IMR-90 (cell line): ENCODE results near the gene CCNL2. TPM values are rescaled to one million over a fixed set of nuclear protein-coding genes. Genes with fewer than 3 reads are reported as not detected.

Experiments used
- ATAC-seq: fragments of 200-7000 bp; cut with Tn5 transposase; 2 replicates; pipeline ENCODE4 v1.9.1; 2020; ENCODE audit warnings: low read depth, mild to moderate bottlenecking, moderate library complexity
- BruUV-seq: library from RNA; stranded (reverse); fragments of 400-500 nt; replicated peaks from 2 replicates; lab custom pipeline; 2021; lab: Mats Ljungman, UMichigan
- CTCF ChIA-PET: fragments of 300-600 bp; formaldehyde crosslinking; extraction: SDS; loops from one replicate; lab custom pipeline; 2021; ENCODE audit warnings: antibody characterized with exemption; lab: Yijun Ruan, JAX
- POLR2A ChIA-PET: fragments of 300-600 bp; sonication (Branson Sonifier 250); formaldehyde crosslinking; loops from one replicate; lab custom pipeline; 2022; ENCODE audit warnings: antibody characterized with exemption; ENCODE audit not compliant: unreplicated experiment; lab: Charles Lee
- DNase-seq: peaks from one replicate; pipeline ENCODE4 v3.0.0; 2013
- H2AFZ ChIP-seq: replicated peaks from 2 replicates; pipeline ENCODE3; 2013; ENCODE audit warnings: low read length, mild to moderate bottlenecking; ENCODE audit not compliant: poor library complexity
- H2AK5ac ChIP-seq: 2 replicates; pipeline ENCODE4 v1.6.1; 2013; ENCODE audit warnings: low read depth, low read length, inconsistent platforms
- H2AK9ac ChIP-seq: replicated peaks from 2 replicates; pipeline ENCODE3; 2013; ENCODE audit warnings: mild to moderate bottlenecking, low read depth, low read length, moderate library complexity; ENCODE audit not compliant: poor library complexity
- H2BK120ac ChIP-seq: 2 replicates; pipeline ENCODE4 v1.6.1; 2013; ENCODE audit warnings: low read depth, low read length, inconsistent platforms
- H2BK15ac ChIP-seq: 3 replicates; pipeline ENCODE4 v1.6.1; 2013; ENCODE audit warnings: low read depth, low read length, inconsistent platforms
- H2BK20ac ChIP-seq: 2 replicates; pipeline ENCODE4 v1.6.1; 2013; ENCODE audit warnings: low read depth, mild to moderate bottlenecking, inconsistent platforms, low read length, moderate library complexity
- H2BK5ac ChIP-seq: 2 replicates; pipeline ENCODE4 v1.6.1; 2013; ENCODE audit warnings: mild to moderate bottlenecking, low read depth, low read length, inconsistent platforms; ENCODE audit not compliant: poor library complexity, severe bottlenecking
- H3K14ac ChIP-seq: replicated peaks from 2 replicates; pipeline ENCODE4 v1.6.1; 2013; ENCODE audit warnings: low read depth, low read length, inconsistent platforms
- H3K18ac ChIP-seq: 2 replicates; pipeline ENCODE4 v1.6.1; 2013; ENCODE audit warnings: low read depth, low read length, control low read depth
- H3K23ac ChIP-seq: 2 replicates; pipeline ENCODE4 v1.6.1; 2013; ENCODE audit warnings: low read depth, low read length, inconsistent platforms
- H3K27ac ChIP-seq: 2 replicates; pipeline ENCODE4 v1.5.1; 2013; ENCODE audit warnings: mild to moderate bottlenecking, control low read depth, low read length; ENCODE audit not compliant: insufficient read depth
- H3K27me3 ChIP-seq: 2 replicates; pipeline ENCODE4 v1.6.1; 2013; ENCODE audit warnings: low read length; ENCODE audit not compliant: control insufficient read depth, insufficient read depth
- H3K36me3 ChIP-seq: 2 replicates; pipeline ENCODE4 v1.6.1; 2013; ENCODE audit warnings: low read length, mixed read lengths; ENCODE audit not compliant: control insufficient read depth, insufficient read depth
- H3K4ac ChIP-seq: 2 replicates; pipeline ENCODE4 v1.6.1; 2013; ENCODE audit warnings: low read depth, low read length, inconsistent platforms
- H3K4me1 ChIP-seq: 2 replicates; pipeline ENCODE4 v1.6.1; 2013; ENCODE audit warnings: low read length, mixed read lengths; ENCODE audit not compliant: control insufficient read depth, insufficient read depth
- H3K4me2 ChIP-seq: 2 replicates; pipeline ENCODE4 v1.6.1; 2013; ENCODE audit warnings: low read depth, mild to moderate bottlenecking, control low read depth, low read length, moderate library complexity
- H3K4me3 ChIP-seq: 2 replicates; pipeline ENCODE4 v1.5.1; 2013; ENCODE audit warnings: low read depth, mild to moderate bottlenecking, control low read depth, low read length, moderate library complexity; ENCODE audit not compliant: insufficient read depth
- H3K56ac ChIP-seq: 2 replicates; pipeline ENCODE4 v1.6.1; 2013; ENCODE audit warnings: low read length, inconsistent platforms; ENCODE audit not compliant: insufficient read depth; ENCODE audit errors: extremely low read depth
- H3K79me1 ChIP-seq, 2 experiments: 2 replicates each; pipeline ENCODE4 v1.6.1; 2013; ENCODE audit warnings: low read length in 2 of 2, inconsistent platforms in 1 of 2, low read depth in 1 of 2
- H3K9ac ChIP-seq: 2 replicates; pipeline ENCODE4 v1.6.1; 2013; ENCODE audit warnings: low read depth, low read length, control low read depth
- H3K9me1 ChIP-seq: 2 replicates; pipeline ENCODE4 v1.6.1; 2013; ENCODE audit warnings: low read length, inconsistent platforms; ENCODE audit not compliant: insufficient read depth
- H3K9me3 ChIP-seq: 2 replicates; pipeline ENCODE4 v1.6.1; 2013; ENCODE audit warnings: low read length; ENCODE audit not compliant: control insufficient read depth, insufficient read depth
- H4K20me1 ChIP-seq: 2 replicates; pipeline ENCODE4 v1.6.1; 2013; ENCODE audit warnings: low read length, inconsistent platforms; ENCODE audit not compliant: insufficient read depth
- H4K5ac ChIP-seq: 2 replicates; pipeline ENCODE4 v1.6.1; 2013; ENCODE audit warnings: mild to moderate bottlenecking, low read depth, low read length, control low read depth
- H4K8ac ChIP-seq, 2 experiments: 2 replicates each; pipeline ENCODE4 v1.6.1; 2013; ENCODE audit warnings: low read depth in 2 of 2, low read length in 2 of 2, control low read depth in 1 of 2, inconsistent platforms in 1 of 2
- H4K91ac ChIP-seq: 2 replicates; pipeline ENCODE4 v1.6.1; 2013; ENCODE audit warnings: low read depth, low read length, inconsistent platforms; ENCODE audit not compliant: insufficient read depth
- BHLHE40 ChIP-seq: fragments of 150-350 bp; IDR thresholded peaks from 2 replicates; pipeline ENCODE4 v1.6.1; 2016; ENCODE audit warnings: mild to moderate bottlenecking, low read depth, low read length
- CEBPB ChIP-seq: IDR thresholded peaks from 2 replicates; pipeline ENCODE4 v1.6.1; 2012; ENCODE audit warnings: low read depth, low read length, improper control_type of control experiment
- MAFK ChIP-seq: IDR thresholded peaks from 2 replicates; pipeline ENCODE4 v1.6.1; 2012; ENCODE audit warnings: low read depth, low read length, improper control_type of control experiment
- MXI1 ChIP-seq: IDR thresholded peaks from 2 replicates; pipeline ENCODE4 v1.6.1; 2012; ENCODE audit warnings: low read depth, mild to moderate bottlenecking, low read length, moderate library complexity, borderline replicate concordance
- POLR2A ChIP-seq: IDR thresholded peaks from 2 replicates; pipeline ENCODE4 v1.6.1; 2012; ENCODE audit warnings: mild to moderate bottlenecking, low read depth, low read length
- RCOR1 ChIP-seq: IDR thresholded peaks from 2 replicates; pipeline ENCODE4 v1.6.1; 2012; ENCODE audit warnings: mild to moderate bottlenecking, low read length, improper control_type of control experiment; ENCODE audit not compliant: insufficient replicate concordance
- SMC3 ChIP-seq: fragments of 150-350 bp; IDR thresholded peaks from 2 replicates; pipeline ENCODE4 v1.6.1; 2016; ENCODE audit warnings: low read depth, mild to moderate bottlenecking, antibody characterized with exemption, low read length, moderate library complexity
- WGBS, 2 experiments: methylation state at CpG; one replicate each; pipeline versions ENCODE4 v1.1.5 to v1.1.7; 2013; ENCODE audit warnings: missing lambda C conversion rate in 2 of 2; ENCODE audit not compliant: insufficient read length in 1 of 2; ENCODE audit errors: extremely low coverage in 2 of 2; 5-methylcytosine and 5-hydroxymethylcytosine counted together
- dilution Hi-C: fragments of 300-500 bp; cut with HindIII; formaldehyde crosslinking; loops from one replicate; pipeline ENCODE4 v1.14.3; 2018; ENCODE audit warnings: low sequenced_read_pairs; ENCODE audit not compliant: unreplicated experiment
- in situ Hi-C: fragments of 300-500 bp; cut with MboI; formaldehyde crosslinking; loops from 3 replicates; pipeline ENCODE4 v1.14.3; 2019; ENCODE audit warnings: low sequenced_read_pairs, inconsistent platforms, mixed read lengths
- intact Hi-C: fragments of 100-400 bp; cut with micrococcal nuclease; formaldehyde crosslinking; loops from 2 replicates; pipeline ENCODE4 v1.10.0; 2022
- polyA plus RNA-seq, 3 experiments: library from polyadenylated mRNA; depleted of rRNA; stranded (reverse); fragments of >200 nt; gene quantifications; 2 replicates each; pipeline ENCODE4 v1.2.3, GENCODE V29; 2012; ENCODE audit warnings: low replicate concordance in 1 of 3
- total RNA-seq: library from RNA; depleted of rRNA; stranded (reverse); fragments of >200 nt; gene quantifications from 2 replicates; pipeline ENCODE4 v1.2.3, GENCODE V29; 2012
- TF ChIP-seq, protein P1 (sequence below): fragments of 150-350 bp; IDR thresholded peaks from 2 replicates; pipeline ENCODE4 v1.6.1; 2016; ENCODE audit warnings: low read depth, mild to moderate bottlenecking, low read length, moderate library complexity, borderline replicate concordance

Gene CCNL2
- total and polyA plus RNA-seq, 2 of the 4 experiments (the other 2 are of a cell fraction) = 53.9 to 239 TPM

DNA sequence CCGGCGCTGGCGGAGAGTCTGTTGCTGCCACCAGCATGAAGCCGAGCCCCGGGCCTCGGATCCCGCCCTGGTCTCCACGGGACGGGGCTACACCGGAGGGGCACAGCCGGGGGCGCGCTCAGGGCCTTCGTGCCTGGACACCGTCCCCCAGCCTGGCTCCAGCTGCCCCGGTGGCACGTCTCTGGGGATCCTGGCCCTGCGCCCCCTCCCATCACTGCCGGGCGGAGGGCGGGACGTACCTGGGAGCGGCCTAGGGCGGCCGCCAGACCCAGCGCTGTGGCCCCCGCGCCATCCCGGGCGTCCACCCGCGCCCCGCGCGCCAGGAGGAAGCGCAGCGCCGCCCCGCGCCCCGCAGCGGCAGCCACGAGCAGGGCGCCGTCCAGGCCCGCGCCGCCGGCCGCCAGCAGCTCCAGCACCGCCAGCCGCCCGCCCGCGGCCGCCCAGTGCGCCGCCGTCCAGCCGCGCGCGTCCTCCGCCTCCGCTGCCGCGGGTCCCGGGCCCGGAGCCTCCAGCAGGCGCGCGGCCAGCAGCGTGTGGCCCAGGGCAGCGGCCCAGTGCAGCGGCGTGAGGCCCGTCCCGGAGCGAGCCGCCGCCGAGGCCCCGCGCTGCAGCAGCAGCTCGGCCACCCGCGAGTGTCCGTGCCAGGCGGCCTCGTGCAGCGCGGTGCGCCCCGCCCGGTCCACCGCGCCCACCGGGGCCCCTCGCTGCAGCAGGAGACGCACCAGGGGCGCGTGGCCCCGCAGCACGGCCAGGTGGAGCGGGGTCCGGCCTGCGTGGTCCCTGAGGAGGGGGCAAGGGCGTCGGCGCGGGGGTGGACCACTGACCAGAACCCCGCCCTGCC is 20.9 kb upstream of the CCNL2 start (continued):
- no peak for TF ChIP-seq CEBPB

DNA sequence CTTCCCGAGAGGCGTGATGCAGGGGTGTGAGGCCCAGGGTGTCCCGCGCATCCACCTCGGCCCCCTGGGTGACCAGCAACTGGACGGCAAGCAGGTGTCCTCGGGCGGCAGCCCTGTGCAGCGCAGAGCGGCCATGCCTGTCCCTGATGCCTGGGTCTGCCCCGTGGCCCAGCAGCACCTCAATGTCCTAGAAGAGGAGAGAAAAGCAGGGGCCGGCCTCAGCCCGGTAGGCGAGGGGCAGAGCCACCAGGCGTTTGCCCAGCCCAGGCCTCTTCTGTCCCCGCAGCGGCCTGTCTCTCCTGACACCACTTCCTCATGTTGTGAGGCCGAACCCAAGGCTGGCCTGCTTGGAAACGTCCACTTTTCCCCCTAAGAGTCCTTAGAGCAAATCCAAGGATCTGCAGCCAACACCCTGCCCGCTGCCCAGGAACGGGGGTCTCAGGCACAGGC is 20.3 kb upstream of the CCNL2 start:
- no peak overlapping the region for H4K91ac ChIP-seq
- POLR2A ChIA-PET = no interaction called here
- no peak overlapping the region for H3K27ac ChIP-seq
- no peaks in the 10 kb centered on the region for H3K9me1 ChIP-seq
- ATAC-seq (no peak), DNase-seq (no peak)
- H3K27me3 ChIP-seq = no peaks in the 10 kb centered on the region
- H3K4me3 ChIP-seq = no peak overlapping the region
- H3K56ac ChIP-seq = no peak overlapping the region
- H3K14ac ChIP-seq = no peak overlapping the region
- no peak overlapping the region for H2BK20ac ChIP-seq
- no peak overlapping the region for H2AK5ac ChIP-seq
- H2AFZ ChIP-seq = peak overlapping the region; percentile 86
- no peak overlapping the region for H3K4me2 ChIP-seq
- no peaks in the 10 kb centered on the region for H3K9me3 ChIP-seq
- H4K5ac ChIP-seq = no peak overlapping the region
- CTCF ChIA-PET = no interaction called here
- no peak overlapping the region for H2BK5ac ChIP-seq
- intact Hi-C loops = no loop called here
- H2AK9ac ChIP-seq = no peak overlapping the region
- H3K36me3 ChIP-seq = no peaks in the 10 kb centered on the region
- 91% methylated on average over 10 of the region's 21 CpGs; no CpG with 5 or more reads in 1 of the 2 experiments for WGBS, 2 experiments
- H3K23ac ChIP-seq = no peak overlapping the region
- in situ Hi-C loops = no loop called here
- H3K4me1 ChIP-seq = peaks cover 3% of the 10 kb centered on the region; the same call in 1 of the 2 replicates
- TF ChIP-seq, protein P1, sequence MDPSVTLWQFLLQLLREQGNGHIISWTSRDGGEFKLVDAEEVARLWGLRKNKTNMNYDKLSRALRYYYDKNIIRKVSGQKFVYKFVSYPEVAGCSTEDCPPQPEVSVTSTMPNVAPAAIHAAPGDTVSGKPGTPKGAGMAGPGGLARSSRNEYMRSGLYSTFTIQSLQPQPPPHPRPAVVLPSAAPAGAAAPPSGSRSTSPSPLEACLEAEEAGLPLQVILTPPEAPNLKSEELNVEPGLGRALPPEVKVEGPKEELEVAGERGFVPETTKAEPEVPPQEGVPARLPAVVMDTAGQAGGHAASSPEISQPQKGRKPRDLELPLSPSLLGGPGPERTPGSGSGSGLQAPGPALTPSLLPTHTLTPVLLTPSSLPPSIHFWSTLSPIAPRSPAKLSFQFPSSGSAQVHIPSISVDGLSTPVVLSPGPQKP = no peak
- no peak for TF ChIP-seq MXI1
- TF ChIP-seq BHLHE40 = no peak
- TF ChIP-seq SMC3 = no peak
- no peak for TF ChIP-seq CEBPB
- TF ChIP-seq RCOR1 = no peak
- TF ChIP-seq POLR2A = no peak
- TF ChIP-seq MAFK = no peak
- no peak overlapping the region for H2BK120ac ChIP-seq
- no peak overlapping the region for H3K4ac ChIP-seq
- dilution Hi-C loops = no loop called here
- no peak overlapping the region for H3K18ac ChIP-seq
- no peak overlapping the region for H3K9ac ChIP-seq
- H3K79me1 ChIP-seq = no peaks in the 10 kb centered on the region
- no TSS peak for BruUV-seq
- H4K8ac ChIP-seq = no peak overlapping the region
- no peaks in the 10 kb centered on the region for H4K20me1 ChIP-seq
- H2BK15ac ChIP-seq = no peak overlapping the region
